Measurements from ENCODE around the gene MAML3.
A peak's percentile ranks its signal among the peaks of the same experiment; 100 is the strongest.

The MAML3 gene

GRCh38 chr4:140153718-140154571, at the start of gene MAML3:
Gene MAML3, minus strand, starts transcription at chr4:140154184. Its CDS starts 857 bp downstream, at chr4:140153327.
- peak; percentile 95 for DNase-seq

- no peak for DNase-seq
Measured at GRCh38 chr4:140198942-140199341, 45.0 kb upstream of the MAML3 start.

GRCh38 chr4:140195806-140196205, 41.8 kb upstream of the MAML3 start:
- DNase-seq = peak; percentile 5

GRCh38 chr4:140189805-140190204, 35.8 kb upstream of the MAML3 start:
- no peak for DNase-seq

GRCh38 chr4:140188975-140189374, 35.0 kb upstream of the MAML3 start:
- DNase-seq = no peak

GRCh38 chr4:140187316-140187695, 33.3 kb upstream of the MAML3 start:
- no peak for DNase-seq

GRCh38 chr4:140186651-140187315, 32.8 kb upstream of the MAML3 start:
- no peak for DNase-seq

- no peak for DNase-seq
Measured at GRCh38 chr4:140186082-140186438, 32.1 kb upstream of the MAML3 start.

- DNase-seq = no peak
Measured at GRCh38 chr4:140185412-140186081, 31.6 kb upstream of the MAML3 start.

GRCh38 chr4:140183270-140183669, 29.3 kb upstream of the MAML3 start:
- DNase-seq = no peak

- DNase-seq = no peak
Measured at GRCh38 chr4:140180577-140180976, 26.6 kb upstream of the MAML3 start.

- DNase-seq = no peak
Measured at GRCh38 chr4:140176735-140177134, 22.8 kb upstream of the MAML3 start.

GRCh38 chr4:140174543-140174942, 20.6 kb upstream of the MAML3 start:
- DNase-seq = no peak

GRCh38 chr4:140172960-140173359, 19.0 kb upstream of the MAML3 start:
- no peak for DNase-seq

- DNase-seq = no peak
Measured at GRCh38 chr4:140170299-140170698, 16.3 kb upstream of the MAML3 start.

- no peak for DNase-seq
Measured at GRCh38 chr4:140168936-140169335, 15.0 kb upstream of the MAML3 start.

- DNase-seq = no peak
Measured at GRCh38 chr4:140168474-140168873, 14.5 kb upstream of the MAML3 start.

GRCh38 chr4:140163029-140163810, 9.2 kb upstream of the MAML3 start:
- DNase-seq = no peak

GRCh38 chr4:140162596-140162995, 8.6 kb upstream of the MAML3 start:
- no peak for DNase-seq

- DNase-seq = peak; percentile 90
Measured at GRCh38 chr4:140158365-140159030, 4.5 kb upstream of the MAML3 start.

- DNase-seq = peak; percentile 11
Measured at GRCh38 chr4:140157341-140157740, 3.4 kb upstream of the MAML3 start.

GRCh38 chr4:140156529-140157171, 2.7 kb upstream of the MAML3 start:
- no peak for DNase-seq
